Liver (tissue), 9 donors: ENCODE results near the gene CELF5. TPM values are rescaled to one million over a fixed set of nuclear protein-coding genes. Genes with fewer than 3 reads are reported as not detected.

ENCODE experiments used
- DNase-seq: peaks from one replicate; pipeline ENCODE4 v3.0.0-alpha.2; 2017; ENCODE audit warnings: low spot score
- H3K27ac ChIP-seq, 2 donors: one replicate each; pipeline ENCODE4 v1.7.0; 2013; ENCODE audit warnings: inconsistent platforms in 2 of 2, low read length in 2 of 2, control low read depth in 1 of 2, low read depth in 1 of 2, mild to moderate bottlenecking in 1 of 2
- H3K27me3 ChIP-seq, 4 donors: one replicate each; pipeline versions ENCODE4 v1.6.1 to v1.7.0; 2013; ENCODE audit warnings: low read length in 3 of 4, inconsistent platforms in 1 of 4, mild to moderate bottlenecking in 1 of 4, moderate library complexity in 1 of 4; ENCODE audit not compliant: control insufficient read depth in 4 of 4, insufficient read depth in 4 of 4
- H3K36me3 ChIP-seq, 4 donors: one replicate each; pipeline versions ENCODE4 v1.6.1 to v1.7.0; 2013; ENCODE audit warnings: low read length in 3 of 4, mild to moderate bottlenecking in 3 of 4, low read depth in 1 of 4, moderate library complexity in 1 of 4; ENCODE audit not compliant: control insufficient read depth in 4 of 4, insufficient read depth in 3 of 4
- H3K4me1 ChIP-seq, 4 donors: one replicate each; pipeline versions ENCODE4 v1.6.1 to v1.7.0; 2013; ENCODE audit warnings: low read length in 3 of 4, mild to moderate bottlenecking in 3 of 4, moderate library complexity in 1 of 4; ENCODE audit not compliant: control insufficient read depth in 4 of 4, insufficient read depth in 4 of 4
- H3K4me3 ChIP-seq, 3 donors: one replicate each; pipeline versions ENCODE4 v1.6.1 to v1.7.0; 2013; ENCODE audit warnings: low read length in 3 of 3, control low read depth in 1 of 3, low read depth in 1 of 3, mild to moderate bottlenecking in 1 of 3
- H3K9ac ChIP-seq, 2 donors: one replicate each; pipeline ENCODE4 v1.7.0; 2013; ENCODE audit warnings: low read length in 2 of 2, mild to moderate bottlenecking in 2 of 2, moderate library complexity in 2 of 2, control low read depth in 1 of 2, low read depth in 1 of 2
- H3K9me3 ChIP-seq, 4 donors: one replicate each; pipeline versions ENCODE4 v1.6.1 to v1.7.0; 2013; ENCODE audit warnings: low read length in 3 of 4; ENCODE audit not compliant: control insufficient read depth in 4 of 4
- EGR1 ChIP-seq, 2 donors: IDR thresholded peaks; 2 replicates each; pipeline ENCODE4 v1.6.1; 2016 to 2018; ENCODE audit warnings: antibody characterized with exemption in 2 of 2, low read depth in 2 of 2
- FOXA2 ChIP-seq: IDR thresholded peaks from 2 replicates; pipeline ENCODE4 v1.6.1; 2016; ENCODE audit warnings: antibody characterized with exemption
- GABPA ChIP-seq, 2 donors: IDR thresholded peaks in 1 of 2; conservative IDR thresholded peaks in 1 of 2; 2 replicates each; pipeline ENCODE4 v1.6.1; 2016; ENCODE audit warnings: antibody characterized with exemption in 2 of 2, mild to moderate bottlenecking in 1 of 2, moderate library complexity in 1 of 2
- HNF4A ChIP-seq, 2 donors: conservative IDR thresholded peaks; 2 replicates each; pipeline ENCODE4 v1.6.1; 2016; ENCODE audit warnings: antibody characterized with exemption in 2 of 2, mild to moderate bottlenecking in 2 of 2
- HNF4G ChIP-seq: IDR thresholded peaks from 2 replicates; pipeline ENCODE4 v1.6.1; 2016; ENCODE audit warnings: antibody characterized with exemption
- JUND ChIP-seq, 2 donors: IDR thresholded peaks; 2 replicates each; pipeline ENCODE4 v1.6.1; 2016; ENCODE audit warnings: antibody characterized with exemption in 2 of 2
- NR2F2 ChIP-seq: IDR thresholded peaks from 2 replicates; pipeline ENCODE4 v1.6.1; 2016; ENCODE audit warnings: antibody characterized with exemption
- RAD21 ChIP-seq, 2 donors: IDR thresholded peaks; 2 replicates each; pipeline ENCODE4 v1.6.1; 2016; ENCODE audit warnings: antibody characterized with exemption in 2 of 2, mild to moderate bottlenecking in 2 of 2
- SP1 ChIP-seq: IDR thresholded peaks from 2 replicates; pipeline ENCODE4 v1.6.1; 2018; ENCODE audit warnings: antibody characterized with exemption, mild to moderate bottlenecking
- TAF1 ChIP-seq: conservative IDR thresholded peaks from 2 replicates; pipeline ENCODE4 v1.6.1; 2016; ENCODE audit warnings: antibody characterized with exemption, mild to moderate bottlenecking
- YY1 ChIP-seq: IDR thresholded peaks from 2 replicates; pipeline ENCODE4 v1.6.1; 2016; ENCODE audit warnings: antibody characterized with exemption, mild to moderate bottlenecking
- WGBS: extraction: QIAGEN DNeasy Blood & Tissue Kit; methylation state at CpG from one replicate; pipeline ENCODE4 v1.1.7; 2013; 5-methylcytosine and 5-hydroxymethylcytosine counted together
- polyA plus RNA-seq, 2 donors: library from polyadenylated mRNA; stranded (reverse) in 1 of 2; unstranded in 1 of 2; fragments of 200-250 nt in 1 of 2; fragments of >200 nt in 1 of 2; fragmentation: Nextera tagmentation in 1 of 2; extraction: Ambion mirVana in 1 of 2; gene quantifications; one replicate each; pipeline versions ENCODE4 v1.2.1 to v1.2.3, GENCODE V29; 2013 to 2015
- total RNA-seq, 2 donors: library from RNA; depleted of rRNA; stranded (reverse); fragments of >200 nt; gene quantifications; one replicate each; pipeline ENCODE4 v1.2.3, GENCODE V29; 2014
- TF ChIP-seq, protein P1 (sequence below): IDR thresholded peaks from 2 replicates; pipeline ENCODE4 v1.6.1; 2016; ENCODE audit warnings: antibody characterized with exemption, mild to moderate bottlenecking
- TF ChIP-seq, protein P2 (sequence below): fragments of 150-350 bp; IDR thresholded peaks from 2 replicates; pipeline ENCODE4 v1.5.1; 2017; ENCODE audit warnings: improper control_type of control experiment, low read depth, low read length; ENCODE audit not compliant: missing input control
- TF ChIP-seq, protein P3 (sequence below): IDR thresholded peaks from 2 replicates; pipeline ENCODE4 v1.6.1; 2016; ENCODE audit warnings: antibody characterized with exemption
- TF ChIP-seq, protein P4 (sequence below): IDR thresholded peaks from 2 replicates; pipeline ENCODE4 v1.6.1; 2016; ENCODE audit warnings: antibody characterized with exemption
- TF ChIP-seq, protein P5 (sequence below): IDR thresholded peaks from 2 replicates; pipeline ENCODE4 v1.6.1; 2016; ENCODE audit warnings: antibody characterized with exemption
- donor health status: healthy.
- donor health status: healthy.
- donor health status: healthy.
- donor health status: healthy.
- donor health status: healthy.

Gene CELF5
- total and polyA plus RNA-seq, 4 donors, result 0.06 to 0.50 (median 0.26) TPM

DNA sequence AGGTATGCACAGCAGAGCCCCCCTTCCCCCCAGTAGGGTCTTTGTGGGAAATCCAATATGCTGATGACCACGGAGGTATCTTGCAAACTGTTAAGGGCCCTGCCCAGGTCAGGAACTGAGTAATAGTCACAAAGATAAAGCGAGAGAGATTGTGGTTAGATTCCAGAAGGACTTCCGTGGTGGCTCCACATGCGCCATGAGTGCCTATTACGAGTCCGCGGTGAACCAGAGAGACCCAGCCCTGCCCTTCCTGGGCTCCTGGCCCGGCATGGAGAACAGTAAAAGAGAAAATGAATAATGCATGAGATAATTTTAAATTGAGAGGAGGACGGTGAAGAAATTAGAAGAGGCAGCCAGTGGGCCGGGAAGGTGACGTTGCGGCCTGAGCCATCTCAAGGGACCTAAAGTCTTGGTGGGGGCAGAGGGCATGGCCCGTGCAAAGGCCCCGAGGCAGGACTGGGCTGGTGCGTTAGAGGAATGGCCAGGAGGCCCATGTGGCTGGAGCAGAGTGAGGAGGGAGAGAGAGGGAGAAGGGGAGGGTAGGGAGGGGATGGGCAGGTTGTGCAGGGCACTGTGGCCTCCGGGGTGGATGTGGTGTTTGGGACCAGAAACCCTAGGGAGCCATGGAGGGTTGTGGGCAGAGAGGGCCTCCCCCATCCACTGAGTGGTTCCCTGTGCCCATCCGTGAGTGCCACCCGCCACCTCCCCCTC, 95.3 kb downstream of the CELF5 start:
- peaks cover 0 to 4% (median 0%) of the 10 kb centered on the region in 4 donors for H3K27me3 ChIP-seq

DNA sequence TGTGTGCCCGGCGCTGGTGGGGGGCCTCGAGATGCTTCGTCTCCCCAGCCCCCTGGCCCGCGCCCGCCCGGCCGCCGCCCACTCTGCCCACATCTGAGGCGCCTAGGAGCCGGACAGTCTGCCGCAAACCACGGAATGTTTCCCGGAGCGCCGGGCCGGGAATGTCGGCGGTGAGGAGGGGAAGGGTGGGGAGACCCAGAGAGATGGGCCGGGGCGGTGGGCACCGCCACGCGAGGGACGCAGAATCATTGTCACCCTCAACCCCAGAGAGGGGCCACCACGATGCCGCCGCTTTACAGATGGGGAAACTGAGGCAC, 95.9 kb downstream of the CELF5 start:
- TF ChIP-seq, protein P1, sequence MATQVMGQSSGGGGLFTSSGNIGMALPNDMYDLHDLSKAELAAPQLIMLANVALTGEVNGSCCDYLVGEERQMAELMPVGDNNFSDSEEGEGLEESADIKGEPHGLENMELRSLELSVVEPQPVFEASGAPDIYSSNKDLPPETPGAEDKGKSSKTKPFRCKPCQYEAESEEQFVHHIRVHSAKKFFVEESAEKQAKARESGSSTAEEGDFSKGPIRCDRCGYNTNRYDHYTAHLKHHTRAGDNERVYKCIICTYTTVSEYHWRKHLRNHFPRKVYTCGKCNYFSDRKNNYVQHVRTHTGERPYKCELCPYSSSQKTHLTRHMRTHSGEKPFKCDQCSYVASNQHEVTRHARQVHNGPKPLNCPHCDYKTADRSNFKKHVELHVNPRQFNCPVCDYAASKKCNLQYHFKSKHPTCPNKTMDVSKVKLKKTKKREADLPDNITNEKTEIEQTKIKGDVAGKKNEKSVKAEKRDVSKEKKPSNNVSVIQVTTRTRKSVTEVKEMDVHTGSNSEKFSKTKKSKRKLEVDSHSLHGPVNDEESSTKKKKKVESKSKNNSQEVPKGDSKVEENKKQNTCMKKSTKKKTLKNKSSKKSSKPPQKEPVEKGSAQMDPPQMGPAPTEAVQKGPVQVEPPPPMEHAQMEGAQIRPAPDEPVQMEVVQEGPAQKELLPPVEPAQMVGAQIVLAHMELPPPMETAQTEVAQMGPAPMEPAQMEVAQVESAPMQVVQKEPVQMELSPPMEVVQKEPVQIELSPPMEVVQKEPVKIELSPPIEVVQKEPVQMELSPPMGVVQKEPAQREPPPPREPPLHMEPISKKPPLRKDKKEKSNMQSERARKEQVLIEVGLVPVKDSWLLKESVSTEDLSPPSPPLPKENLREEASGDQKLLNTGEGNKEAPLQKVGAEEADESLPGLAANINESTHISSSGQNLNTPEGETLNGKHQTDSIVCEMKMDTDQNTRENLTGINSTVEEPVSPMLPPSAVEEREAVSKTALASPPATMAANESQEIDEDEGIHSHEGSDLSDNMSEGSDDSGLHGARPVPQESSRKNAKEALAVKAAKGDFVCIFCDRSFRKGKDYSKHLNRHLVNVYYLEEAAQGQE, result no peak
- TF ChIP-seq, protein P2, sequence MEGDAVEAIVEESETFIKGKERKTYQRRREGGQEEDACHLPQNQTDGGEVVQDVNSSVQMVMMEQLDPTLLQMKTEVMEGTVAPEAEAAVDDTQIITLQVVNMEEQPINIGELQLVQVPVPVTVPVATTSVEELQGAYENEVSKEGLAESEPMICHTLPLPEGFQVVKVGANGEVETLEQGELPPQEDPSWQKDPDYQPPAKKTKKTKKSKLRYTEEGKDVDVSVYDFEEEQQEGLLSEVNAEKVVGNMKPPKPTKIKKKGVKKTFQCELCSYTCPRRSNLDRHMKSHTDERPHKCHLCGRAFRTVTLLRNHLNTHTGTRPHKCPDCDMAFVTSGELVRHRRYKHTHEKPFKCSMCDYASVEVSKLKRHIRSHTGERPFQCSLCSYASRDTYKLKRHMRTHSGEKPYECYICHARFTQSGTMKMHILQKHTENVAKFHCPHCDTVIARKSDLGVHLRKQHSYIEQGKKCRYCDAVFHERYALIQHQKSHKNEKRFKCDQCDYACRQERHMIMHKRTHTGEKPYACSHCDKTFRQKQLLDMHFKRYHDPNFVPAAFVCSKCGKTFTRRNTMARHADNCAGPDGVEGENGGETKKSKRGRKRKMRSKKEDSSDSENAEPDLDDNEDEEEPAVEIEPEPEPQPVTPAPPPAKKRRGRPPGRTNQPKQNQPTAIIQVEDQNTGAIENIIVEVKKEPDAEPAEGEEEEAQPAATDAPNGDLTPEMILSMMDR, result no peak
- TF ChIP-seq NR2F2 (no peak), SP1 (no peak), EGR1 (IDR thresholded peaks at IDR 0.05; ENCODE audit: low read depth in 2 of 2) (no peak), HNF4A (conservative IDR thresholded peaks at IDR 0.05) (no peak), HNF4G (no peak), GABPA (IDR thresholded peaks at IDR 0.05 in 1 of 2, conservative IDR thresholded peaks at IDR 0.05 in 1 of 2) (no peak), JUND (IDR thresholded peaks at IDR 0.05) (no peak), FOXA2 (no peak), RAD21 (IDR thresholded peaks at IDR 0.05) (no peak), TAF1 (no peak), YY1 (no peak)
- TF ChIP-seq, protein P3, sequence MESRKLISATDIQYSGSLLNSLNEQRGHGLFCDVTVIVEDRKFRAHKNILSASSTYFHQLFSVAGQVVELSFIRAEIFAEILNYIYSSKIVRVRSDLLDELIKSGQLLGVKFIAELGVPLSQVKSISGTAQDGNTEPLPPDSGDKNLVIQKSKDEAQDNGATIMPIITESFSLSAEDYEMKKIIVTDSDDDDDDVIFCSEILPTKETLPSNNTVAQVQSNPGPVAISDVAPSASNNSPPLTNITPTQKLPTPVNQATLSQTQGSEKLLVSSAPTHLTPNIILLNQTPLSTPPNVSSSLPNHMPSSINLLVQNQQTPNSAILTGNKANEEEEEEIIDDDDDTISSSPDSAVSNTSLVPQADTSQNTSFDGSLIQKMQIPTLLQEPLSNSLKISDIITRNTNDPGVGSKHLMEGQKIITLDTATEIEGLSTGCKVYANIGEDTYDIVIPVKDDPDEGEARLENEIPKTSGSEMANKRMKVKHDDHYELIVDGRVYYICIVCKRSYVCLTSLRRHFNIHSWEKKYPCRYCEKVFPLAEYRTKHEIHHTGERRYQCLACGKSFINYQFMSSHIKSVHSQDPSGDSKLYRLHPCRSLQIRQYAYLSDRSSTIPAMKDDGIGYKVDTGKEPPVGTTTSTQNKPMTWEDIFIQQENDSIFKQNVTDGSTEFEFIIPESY, result no peak
- TF ChIP-seq, protein P4, sequence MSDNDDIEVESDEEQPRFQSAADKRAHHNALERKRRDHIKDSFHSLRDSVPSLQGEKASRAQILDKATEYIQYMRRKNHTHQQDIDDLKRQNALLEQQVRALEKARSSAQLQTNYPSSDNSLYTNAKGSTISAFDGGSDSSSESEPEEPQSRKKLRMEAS, result no peak
- 62% methylated on average over 29 of the region's 29 CpGs for WGBS
- Histone ChIP-seq H3K27me3 (peaks cover 0 to 4% (median 0%) of the 10 kb centered on the region in 4 donors), H3K4me3 (no peak overlapping the region), H3K9me3 (no peaks in the 10 kb centered on the region), H3K4me1 (no peaks in the 10 kb centered on the region), H3K36me3 (no peaks in the 10 kb centered on the region), H3K9ac (no peak overlapping the region), H3K27ac (no peak overlapping the region)
- no peak for DNase-seq

More for the DNA sequence above, 95.3 kb downstream of the CELF5 start:
- no peak for DNase-seq
- H3K9me3 ChIP-seq, result no peaks in the 10 kb centered on the region
- no peaks in the 10 kb centered on the region for H3K4me1 ChIP-seq
- H3K27ac ChIP-seq, result no peak overlapping the region
- WGBS, result 67% methylated on average over 18 of the region's 18 CpGs
- no peaks in the 10 kb centered on the region for H3K36me3 ChIP-seq
- no peak overlapping the region for H3K9ac ChIP-seq
- TF ChIP-seq, protein P5, sequence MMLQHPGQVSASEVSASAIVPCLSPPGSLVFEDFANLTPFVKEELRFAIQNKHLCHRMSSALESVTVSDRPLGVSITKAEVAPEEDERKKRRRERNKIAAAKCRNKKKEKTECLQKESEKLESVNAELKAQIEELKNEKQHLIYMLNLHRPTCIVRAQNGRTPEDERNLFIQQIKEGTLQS, result no peak
- TF ChIP-seq JUND (IDR thresholded peaks at IDR 0.05), result no peak
- TF ChIP-seq FOXA2, result no peak
- TF ChIP-seq EGR1 (IDR thresholded peaks at IDR 0.05; ENCODE audit: low read depth in 2 of 2), result no peak
- no peak for TF ChIP-seq YY1
- TF ChIP-seq NR2F2, result no peak
- TF ChIP-seq, protein P3, result no peak
- no peak overlapping the region for H3K4me3 ChIP-seq
